Erythroblast (primary cell): Measurements from ENCODE around the gene TNFRSF13B.
"Not testable (repeated sequence)": the region's sequence is repeated elsewhere in the genome, so short reads cannot be mapped to it uniquely, and the experiment has no call there.

Source experiments
- DNase-seq, 2 experiments: peaks; one replicate each; lab custom pipeline; 2025; lab: John Stamatoyannopoulos, UW
- GATA1 ChIP-seq: IDR thresholded peaks from 2 replicates; pipeline ENCODE4 v1.6.1; 2011; ENCODE audit warnings: low read depth, mild to moderate bottlenecking, control low read depth, low read length, moderate library complexity
- POLR2A ChIP-seq: IDR thresholded peaks from 2 replicates; pipeline ENCODE4 v1.6.1; 2011; ENCODE audit warnings: mild to moderate bottlenecking, low read length

TNFRSF13B gene

DNA sequence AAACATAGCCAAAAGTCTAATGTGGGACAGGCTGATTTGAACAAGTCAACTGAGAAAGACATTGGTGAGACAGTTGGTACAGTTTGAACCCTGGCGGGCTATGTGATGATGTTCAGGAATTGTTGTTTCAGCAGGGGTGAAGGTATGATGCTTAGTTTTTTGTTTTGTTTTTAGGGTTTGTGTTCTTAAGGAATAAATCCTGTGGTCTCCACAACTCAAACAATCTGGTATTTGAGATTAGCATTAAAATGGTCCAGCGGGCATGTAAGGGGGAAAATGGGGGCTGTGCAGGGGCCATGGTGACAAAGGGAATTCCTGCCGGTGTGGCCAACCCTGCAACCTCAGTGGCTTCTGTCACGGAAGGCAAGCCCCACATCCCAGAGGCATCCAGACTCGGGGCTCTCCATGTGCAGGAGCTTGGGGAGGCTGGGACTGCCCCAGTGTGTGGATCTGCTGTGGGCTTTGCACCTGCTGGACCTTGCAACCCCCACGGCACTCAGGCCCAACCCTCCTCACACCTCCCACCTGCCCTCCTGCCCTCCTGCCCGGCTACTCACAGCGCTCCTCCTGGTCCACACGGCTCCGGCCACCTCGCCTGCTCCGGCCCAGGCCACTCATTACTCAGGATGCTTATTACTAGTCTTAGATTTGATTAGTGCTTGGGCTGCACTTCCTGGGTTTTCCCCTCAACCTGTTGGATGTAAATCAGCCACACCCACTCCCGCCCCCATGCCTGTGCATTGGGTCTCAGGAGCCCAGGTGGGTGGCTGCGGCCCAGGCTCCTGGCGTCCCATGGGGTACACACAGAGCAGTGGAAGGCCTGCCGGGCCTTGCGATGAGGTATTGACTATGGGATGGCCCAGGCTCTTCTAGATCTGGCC is at the start of gene TNFRSF13B:
Gene TNFRSF13B, minus strand, starts transcription at position 661 of the 881 bp plus-strand sequence. Its CDS starts 43 bp downstream, at position 618.
- TF ChIP-seq GATA1 (no peak), POLR2A (no peak)

GRCh38 chr17:17021194-17021863 is 49.4 kb upstream of the TNFRSF13B start:
- DNase-seq, result no peak
- TF ChIP-seq GATA1 (no peak), POLR2A (no peak)

More for the DNA sequence above, at the start of gene TNFRSF13B:
- DNase-seq, result no peak

- TF ChIP-seq POLR2A, result no peak
- no peak for TF ChIP-seq GATA1
Measured at GRCh38 chr17:17020821-17021193, 48.9 kb upstream of the TNFRSF13B start.

GRCh38 chr17:17019891-17020456 is 48.1 kb upstream of the TNFRSF13B start:
- no peak for DNase-seq
- TF ChIP-seq GATA1 (no peak), POLR2A (no peak)

More at GRCh38 chr17:17020821-17021193, 48.9 kb upstream of the TNFRSF13B start:
- DNase-seq, result no peak

DNA sequence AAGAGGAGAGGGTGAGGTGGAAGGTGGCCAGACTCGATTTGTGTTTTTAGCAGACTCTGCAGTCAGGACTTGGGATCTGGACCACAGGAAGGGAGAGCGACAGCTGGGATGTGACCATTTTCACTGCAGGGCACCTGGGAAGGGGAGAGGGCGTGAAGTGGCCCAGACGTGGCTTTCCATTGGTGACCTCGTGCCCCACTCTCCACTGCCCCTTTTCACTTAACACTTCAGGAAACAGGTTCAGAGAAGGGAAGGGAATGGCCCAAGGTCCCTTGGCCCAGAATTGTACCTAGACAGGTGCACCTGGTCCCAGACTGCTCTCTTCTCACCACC is 47.5 kb upstream of the TNFRSF13B start:
- TF ChIP-seq POLR2A (no peak), GATA1 (no peak)
- no peak for DNase-seq

DNA sequence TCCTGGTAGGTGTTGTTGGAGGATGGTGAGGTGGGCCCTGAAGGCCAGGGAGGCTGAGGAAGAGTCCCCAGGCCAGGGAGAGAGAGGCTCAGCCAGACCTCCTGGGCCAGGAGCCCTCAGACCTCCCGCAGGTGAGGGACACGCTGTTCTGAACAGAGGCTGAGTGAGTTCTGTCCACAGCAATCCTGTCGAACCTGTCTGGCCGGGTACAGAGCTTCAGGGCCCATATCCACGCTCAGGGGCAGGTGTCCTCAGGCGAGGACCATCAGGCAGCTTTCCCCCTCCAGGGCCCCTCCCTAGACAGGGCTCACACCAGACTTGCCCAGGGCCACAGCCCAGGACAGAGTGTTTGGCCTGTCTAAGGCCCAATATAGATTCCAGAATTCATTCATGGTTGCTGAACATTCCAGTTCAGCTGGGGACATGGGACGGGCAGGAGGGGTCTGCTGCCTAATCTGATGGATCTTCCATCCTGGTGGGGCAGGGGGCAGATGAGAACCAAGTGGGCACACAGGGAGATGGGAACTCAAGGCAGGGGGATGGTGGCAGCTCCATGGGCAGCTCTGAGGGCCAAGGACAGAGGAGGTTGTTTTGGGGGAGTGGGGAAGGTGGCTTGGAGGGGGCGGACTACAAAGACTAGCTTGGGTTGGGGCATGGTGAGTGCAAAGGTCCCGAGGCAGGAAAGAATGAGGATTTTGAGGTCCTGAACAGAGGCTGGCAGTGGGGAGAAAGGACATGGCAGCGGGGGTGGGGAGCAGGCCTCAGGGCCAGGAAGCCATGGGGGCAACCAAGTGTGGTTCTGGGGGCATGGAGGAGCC is 46.9 kb upstream of the TNFRSF13B start:
- no peak for TF ChIP-seq POLR2A
- TF ChIP-seq GATA1, result no peak
- DNase-seq, result no peak

GRCh38 chr17:17018021-17018441 is 46.1 kb upstream of the TNFRSF13B start:
- TF ChIP-seq GATA1 (no peak), POLR2A (no peak)
- DNase-seq, result no peak

DNA sequence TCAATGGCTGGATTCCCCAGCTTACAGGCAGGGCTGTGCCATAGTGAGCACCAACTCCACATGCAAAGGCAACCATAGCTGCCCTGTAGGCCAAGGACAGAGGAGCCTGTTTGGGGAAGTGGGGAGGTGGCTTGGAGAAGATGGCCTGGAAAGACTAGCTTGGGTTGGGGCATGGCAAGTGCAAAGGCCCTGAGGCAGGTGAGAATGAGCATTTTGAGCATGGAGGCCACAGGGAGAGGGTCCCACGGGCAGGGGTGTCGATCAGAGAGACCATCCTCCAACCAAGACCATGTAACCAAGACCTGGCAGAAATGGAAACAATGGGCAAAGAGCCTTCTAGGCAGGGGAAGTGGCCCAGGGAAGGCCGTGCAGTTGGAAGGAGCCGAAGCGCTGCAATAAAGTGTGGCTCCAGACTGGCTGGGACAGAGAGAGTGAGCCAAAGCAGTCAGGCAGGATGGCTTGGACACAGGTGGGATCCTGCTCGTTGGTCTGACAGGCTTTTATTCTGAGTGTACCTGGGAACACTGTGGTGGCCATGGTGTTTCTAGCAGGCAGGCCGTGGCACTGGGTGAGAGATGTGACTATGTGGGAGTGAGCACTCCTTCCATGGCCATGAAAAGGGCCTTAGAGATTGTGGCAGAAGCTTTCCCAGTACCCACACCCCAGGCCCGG is 45.6 kb upstream of the TNFRSF13B start:
- no peak for DNase-seq
- TF ChIP-seq GATA1 (no peak), POLR2A (no peak)

DNA sequence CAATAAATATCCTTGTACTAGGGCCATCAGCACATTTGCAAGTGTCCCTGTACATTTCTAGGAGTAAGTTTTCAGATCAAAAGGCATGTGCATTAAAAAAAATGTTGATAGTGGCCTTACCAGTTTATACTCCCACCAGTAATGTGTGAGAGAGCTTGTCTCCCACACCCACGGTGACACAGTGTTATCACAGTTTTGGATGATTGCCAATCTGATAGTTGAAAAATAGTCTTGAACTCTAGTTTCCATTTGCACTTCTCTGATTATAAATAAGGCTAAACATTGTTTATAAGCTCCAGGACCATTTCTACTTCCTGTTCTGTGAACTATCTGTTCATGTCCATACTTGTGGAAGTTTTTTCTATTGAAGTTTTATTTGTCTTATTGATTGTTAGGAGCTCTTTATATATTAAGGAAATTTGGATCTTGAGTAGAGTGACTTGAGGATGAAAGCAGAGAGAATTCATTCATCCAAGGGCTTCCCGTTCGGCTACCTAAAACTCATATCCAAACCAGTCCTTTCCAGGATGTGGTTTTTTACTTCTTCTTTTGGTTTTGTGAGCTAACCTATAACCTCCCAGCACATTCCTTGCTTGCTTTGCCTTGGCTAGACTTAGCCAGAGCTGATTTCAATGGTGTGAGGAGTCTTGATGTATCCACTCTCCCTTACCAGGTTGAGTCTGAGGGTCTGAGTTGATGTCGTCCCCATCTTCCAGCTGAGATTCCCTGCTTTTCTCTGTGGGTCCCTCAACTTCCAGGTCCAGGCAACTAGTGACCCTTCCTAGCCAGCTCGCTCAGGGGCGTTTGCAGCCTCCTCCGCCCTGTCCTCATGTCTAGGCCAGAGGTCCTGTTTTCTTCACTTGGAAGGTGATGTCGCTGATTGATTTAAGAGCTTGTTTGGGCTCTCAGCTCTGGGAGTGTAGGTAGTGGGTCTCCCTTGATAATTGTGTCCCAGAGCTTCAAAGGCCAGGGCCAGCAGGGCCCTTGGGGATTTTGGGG is 44.6 kb upstream of the TNFRSF13B start:
- DNase-seq, result peak; percentile 55 to 69

DNA sequence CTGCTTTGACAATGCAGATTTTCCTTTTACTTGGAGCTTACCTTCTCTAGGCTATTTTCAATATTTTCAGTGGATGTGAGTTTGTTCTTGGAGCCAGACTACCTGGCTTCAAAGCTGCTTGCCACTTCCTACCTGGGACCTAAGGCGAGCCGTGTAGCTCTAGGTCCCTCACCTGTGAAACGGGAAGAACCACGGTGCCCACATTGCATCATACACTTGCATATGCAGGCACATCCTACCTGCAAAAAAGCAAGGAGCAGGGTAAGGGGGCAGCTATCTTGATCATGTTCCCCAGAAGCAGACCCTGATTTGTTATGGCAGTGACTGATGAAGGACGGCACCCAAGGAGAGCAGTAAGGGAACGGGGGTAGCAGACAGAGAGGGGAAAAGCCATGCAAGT is 43.3 kb upstream of the TNFRSF13B start:
- DNase-seq, result no peak
- TF ChIP-seq GATA1, result no peak
- no peak for TF ChIP-seq POLR2A

GRCh38 chr17:17014748-17015124 is 42.8 kb upstream of the TNFRSF13B start:
- DNase-seq, result not testable (repeated sequence)

DNA sequence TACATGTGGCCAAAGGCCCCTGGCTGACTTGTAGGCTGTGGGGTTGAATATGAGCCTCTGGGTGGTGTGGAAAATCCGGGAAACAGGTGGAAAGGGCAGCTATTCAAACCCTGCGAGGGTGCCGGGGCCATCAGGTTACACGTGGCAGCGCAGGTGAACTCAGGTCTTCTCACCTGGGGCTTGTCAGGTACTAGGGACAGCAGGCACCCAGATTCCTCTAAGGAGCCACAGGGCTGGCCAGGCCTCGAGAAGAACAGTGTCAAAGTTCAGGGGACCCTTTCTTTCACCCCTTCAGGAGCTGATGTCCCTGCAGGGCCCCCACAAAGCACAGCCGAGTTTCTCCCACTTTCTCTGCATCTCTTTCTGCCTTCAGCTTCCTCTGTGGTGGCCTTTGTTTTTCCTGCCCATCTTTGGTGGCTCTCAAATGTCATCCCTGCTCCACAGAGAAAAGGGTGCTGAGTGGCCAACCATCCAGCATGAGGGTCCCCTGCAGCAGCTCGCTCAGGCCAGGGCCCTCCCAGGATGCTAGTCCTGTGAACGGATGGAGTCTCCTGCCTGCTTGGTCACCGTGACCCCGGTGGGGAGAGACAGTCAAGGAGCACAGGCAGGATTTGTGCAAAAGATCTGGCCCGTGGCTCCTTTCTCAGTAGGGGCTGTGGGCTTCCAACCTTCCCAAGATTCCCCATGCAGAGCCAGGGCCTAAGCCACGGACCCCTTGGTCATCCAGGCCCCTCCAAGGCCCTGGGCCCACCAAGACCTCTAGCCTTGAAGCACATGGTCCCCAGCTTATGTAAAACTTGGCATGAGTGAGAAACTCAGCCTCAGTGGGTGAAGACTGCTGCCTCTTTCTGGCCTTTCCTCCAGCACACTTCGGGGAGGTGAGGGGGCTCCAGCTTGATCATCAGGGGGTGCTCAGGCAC is 42.2 kb upstream of the TNFRSF13B start:
- not testable (repeated sequence) for DNase-seq

GRCh38 chr17:17011043-17011907 is 39.4 kb upstream of the TNFRSF13B start:
- DNase-seq, result not testable (repeated sequence)

DNA sequence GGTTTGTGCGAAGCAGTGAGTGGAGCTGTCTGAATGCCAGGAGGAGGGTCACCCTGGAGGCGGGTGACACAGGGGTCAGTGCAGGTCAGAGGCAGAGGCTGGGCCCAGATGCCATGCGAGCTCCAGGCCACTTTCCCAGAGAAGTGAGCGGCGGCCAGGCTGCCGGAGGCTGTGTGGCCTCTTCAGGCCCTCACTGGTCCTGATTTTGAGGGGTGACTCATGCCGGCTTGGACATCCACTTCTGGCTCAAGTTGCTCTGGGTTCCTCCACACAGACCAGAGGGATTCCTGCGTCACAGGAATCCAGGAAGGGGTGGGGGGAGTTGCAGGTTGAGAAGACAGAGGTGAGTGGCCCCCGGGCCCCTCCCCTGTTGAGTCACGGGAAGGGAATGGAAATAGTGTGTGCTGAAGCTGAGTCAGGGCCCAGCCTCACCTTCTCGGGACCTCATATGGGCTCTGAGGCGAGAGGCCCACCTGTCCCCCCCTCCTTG is 38.7 kb upstream of the TNFRSF13B start:
- not testable (repeated sequence) for DNase-seq

DNA sequence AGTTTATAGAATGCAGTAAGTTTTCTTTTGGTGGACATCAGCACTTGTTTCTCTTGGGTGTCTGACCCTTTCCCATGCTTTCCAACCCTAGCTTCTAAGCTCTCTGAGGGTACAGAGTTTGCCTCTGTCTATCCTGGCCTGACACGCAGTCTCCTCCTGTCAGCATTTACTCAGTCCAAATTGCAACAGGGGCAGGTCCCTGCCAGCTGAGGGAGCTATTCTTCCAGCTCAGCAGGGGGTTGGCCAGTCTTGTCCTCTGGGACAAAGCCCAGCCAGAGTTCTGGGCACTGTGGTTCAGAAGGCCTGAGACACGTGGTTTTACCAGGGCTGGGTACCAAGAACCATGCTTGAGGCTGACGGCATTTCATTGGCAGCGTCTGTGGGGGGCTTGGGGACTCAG is 38.1 kb upstream of the TNFRSF13B start:
- DNase-seq, result not testable (repeated sequence)
